ENCODE data around the gene LHB.
A peak's percentile ranks its signal among the peaks of the same experiment; 100 is the strongest.

- TF ChIP-seq CTCF (conservative IDR thresholded peaks at IDR 0.05; ENCODE audit: low read length) = peak; percentile 76
- no peak for TF ChIP-seq EZH2phosphoT487 (IDR thresholded peaks at IDR 0.05; ENCODE audit: borderline replicate concordance)
Measured at GRCh38 chr19:48999481-49000325, 17.2 kb downstream of the LHB start.
